Mononuclear cell (primary cell): ENCODE results near the gene CCHCR1. TPM values are rescaled to one million over a fixed set of nuclear protein-coding genes. Genes with fewer than 3 reads are reported as not detected.

ENCODE experiments used
- H3K27me3 ChIP-seq: 2 replicates; pipeline ENCODE4 v1.6.0; 2011; ENCODE audit warnings: low read length, control low read depth; ENCODE audit not compliant: insufficient read depth
- H3K4me1 ChIP-seq: 2 replicates; pipeline ENCODE4 v1.5.1; 2011; ENCODE audit warnings: mild to moderate bottlenecking, low read length, control low read depth; ENCODE audit not compliant: insufficient read depth
- H3K4me3 ChIP-seq: 2 replicates; pipeline ENCODE4 v1.5.1; 2011; ENCODE audit warnings: mild to moderate bottlenecking, low read length, moderate library complexity
- H3K9me3 ChIP-seq: 2 replicates; pipeline ENCODE4 v1.5.1; 2011; ENCODE audit warnings: low read depth, mild to moderate bottlenecking, control low read depth, low read length
- total RNA-seq: library from RNA; depleted of rRNA; stranded (reverse); fragments of >200 nt; gene quantifications from one replicate; pipeline ENCODE4 v1.2.3, GENCODE V29; 2012

Gene CCHCR1
- total RNA-seq, 1 donor = 4.3 TPM

- no peaks in the 10 kb centered on the region for H3K4me1 ChIP-seq
- no peaks in the 10 kb centered on the region for H3K9me3 ChIP-seq
- no peak overlapping the region for H3K4me3 ChIP-seq
- no peaks in the 10 kb centered on the region for H3K27me3 ChIP-seq
Measured at GRCh38 chr6:31114970-31115849, 42.4 kb downstream of the CCHCR1 start.

- no peaks in the 10 kb centered on the region for H3K4me1 ChIP-seq
- no peaks in the 10 kb centered on the region for H3K9me3 ChIP-seq
- no peaks in the 10 kb centered on the region for H3K27me3 ChIP-seq
- no peak within 1 kb of the TSS for H3K4me3 ChIP-seq
Measured at GRCh38 chr6:31114541-31114878, 43.1 kb downstream of the CCHCR1 start, which contains the start of gene PSORS1C1. TSS of gene PSORS1C1 (plus strand) at chr6:31114800. CDS start at chr6:31129633, 14,833 bp downstream.

GRCh38 chr6:31113861-31114540 is 43.6 kb downstream of the CCHCR1 start:
- no peaks in the 10 kb centered on the region for H3K9me3 ChIP-seq
- H3K27me3 ChIP-seq = no peaks in the 10 kb centered on the region
- no peaks in the 10 kb centered on the region for H3K4me1 ChIP-seq
- no peak overlapping the region for H3K4me3 ChIP-seq

- Histone ChIP-seq H3K4me3 (no peak within 1 kb of the TSS), H3K9me3 (no peaks in the 10 kb centered on the region), H3K27me3 (no peaks in the 10 kb centered on the region)
Measured at GRCh38 chr6:31112478-31112877, 45.1 kb downstream of the CCHCR1 start, which contains the start of gene C6orf15. TSS of gene C6orf15 (minus strand) at chr6:31112575. CDS start at chr6:31112555, 20 bp downstream.

GRCh38 chr6:31111712-31112111 is 45.9 kb downstream of the CCHCR1 start:
- Histone ChIP-seq H3K4me3 (no peak overlapping the region), H3K27me3 (no peaks in the 10 kb centered on the region), H3K9me3 (no peaks in the 10 kb centered on the region), H3K4me1 (peaks cover 4% of the 10 kb centered on the region)

More at GRCh38 chr6:31112478-31112877, 45.1 kb downstream of the CCHCR1 start, which contains the start of gene C6orf15:
- peaks cover 4% of the 10 kb centered on the region for H3K4me1 ChIP-seq

- no peaks in the 10 kb centered on the region for H3K9me3 ChIP-seq
Measured at GRCh38 chr6:31110825-31111582, 46.6 kb downstream of the CCHCR1 start.

GRCh38 chr6:31107052-31107451 is 50.5 kb downstream of the CCHCR1 start:
- Histone ChIP-seq H3K4me1 (peaks cover 4% of the 10 kb centered on the region), H3K4me3 (no peak overlapping the region), H3K9me3 (no peaks in the 10 kb centered on the region), H3K27me3 (no peaks in the 10 kb centered on the region)

More at GRCh38 chr6:31110825-31111582, 46.6 kb downstream of the CCHCR1 start:
- peaks cover 4% of the 10 kb centered on the region for H3K4me1 ChIP-seq
- H3K4me3 ChIP-seq = no peak overlapping the region
- H3K27me3 ChIP-seq = no peaks in the 10 kb centered on the region

- Histone ChIP-seq H3K4me3 (no peak overlapping the region), H3K9me3 (no peaks in the 10 kb centered on the region), H3K27me3 (no peaks in the 10 kb centered on the region), H3K4me1 (no peaks in the 10 kb centered on the region)
Measured at GRCh38 chr6:31103136-31103535, 54.5 kb downstream of the CCHCR1 start.

GRCh38 chr6:31098449-31098938 is 59.1 kb downstream of the CCHCR1 start:
- Histone ChIP-seq H3K4me1 (peaks cover 21% of the 10 kb centered on the region), H3K27me3 (no peaks in the 10 kb centered on the region), H3K4me3 (no peak overlapping the region), H3K9me3 (no peaks in the 10 kb centered on the region)

GRCh38 chr6:31096656-31097055 is 60.9 kb downstream of the CCHCR1 start:
- Histone ChIP-seq H3K27me3 (no peaks in the 10 kb centered on the region), H3K4me3 (no peak overlapping the region), H3K4me1 (peaks cover 25% of the 10 kb centered on the region), H3K9me3 (no peaks in the 10 kb centered on the region)

- peaks cover 25% of the 10 kb centered on the region for H3K4me1 ChIP-seq
- no peaks in the 10 kb centered on the region for H3K27me3 ChIP-seq
- no peaks in the 10 kb centered on the region for H3K9me3 ChIP-seq
- no peak overlapping the region for H3K4me3 ChIP-seq
Measured at GRCh38 chr6:31096215-31096614, 61.4 kb downstream of the CCHCR1 start.

GRCh38 chr6:31094389-31094881 is 63.2 kb downstream of the CCHCR1 start:
- no peak overlapping the region for H3K4me3 ChIP-seq
- H3K9me3 ChIP-seq = no peaks in the 10 kb centered on the region

GRCh38 chr6:31092769-31093505 is 64.7 kb downstream of the CCHCR1 start:
- peaks cover 25% of the 10 kb centered on the region for H3K4me1 ChIP-seq
- H3K4me3 ChIP-seq = no peak overlapping the region
- H3K9me3 ChIP-seq = no peaks in the 10 kb centered on the region
- no peaks in the 10 kb centered on the region for H3K27me3 ChIP-seq

More at GRCh38 chr6:31094389-31094881, 63.2 kb downstream of the CCHCR1 start:
- no peaks in the 10 kb centered on the region for H3K27me3 ChIP-seq
- H3K4me1 ChIP-seq = peaks cover 25% of the 10 kb centered on the region
